CD1c-positive myeloid dendritic cell (primary cell): ENCODE data around the gene RAP2A.

ENCODE experiments used
- DNase-seq: peaks from one replicate; pipeline ENCODE4 v3.0.0-alpha.2; 2016; ENCODE audit errors: extremely low spot score

The RAP2A gene

GRCh38 chr13:97495678-97496077 lies 61.7 kb downstream of the RAP2A start:
- no peak for DNase-seq

DNA sequence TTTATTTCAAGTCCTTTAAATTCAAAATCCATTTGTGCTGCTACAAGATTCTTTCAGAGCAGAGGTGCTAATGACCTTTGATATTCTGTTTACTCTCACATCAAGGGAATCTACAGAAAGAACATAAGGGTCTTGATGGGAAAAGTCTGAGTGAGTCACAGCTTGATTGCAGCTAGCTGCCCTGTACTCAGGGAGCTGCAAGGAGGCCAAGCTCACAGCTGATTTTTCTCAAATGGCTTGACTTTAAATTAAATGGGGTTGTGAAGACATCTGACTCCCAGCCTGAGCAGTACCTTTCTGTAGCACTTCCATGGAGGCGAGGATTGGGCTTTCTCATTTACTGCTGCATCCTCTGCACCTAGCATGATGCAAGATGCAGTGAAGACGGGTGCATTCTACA lies 62.5 kb downstream of the RAP2A start:
- DNase-seq: no peak

GRCh38 chr13:97497400-97497799 lies 63.4 kb downstream of the RAP2A start:
- no peak for DNase-seq

- no peak for DNase-seq
Measured at GRCh38 chr13:97498419-97498818, 64.5 kb downstream of the RAP2A start.

GRCh38 chr13:97499181-97499580 lies 65.2 kb downstream of the RAP2A start:
- no peak for DNase-seq

DNA sequence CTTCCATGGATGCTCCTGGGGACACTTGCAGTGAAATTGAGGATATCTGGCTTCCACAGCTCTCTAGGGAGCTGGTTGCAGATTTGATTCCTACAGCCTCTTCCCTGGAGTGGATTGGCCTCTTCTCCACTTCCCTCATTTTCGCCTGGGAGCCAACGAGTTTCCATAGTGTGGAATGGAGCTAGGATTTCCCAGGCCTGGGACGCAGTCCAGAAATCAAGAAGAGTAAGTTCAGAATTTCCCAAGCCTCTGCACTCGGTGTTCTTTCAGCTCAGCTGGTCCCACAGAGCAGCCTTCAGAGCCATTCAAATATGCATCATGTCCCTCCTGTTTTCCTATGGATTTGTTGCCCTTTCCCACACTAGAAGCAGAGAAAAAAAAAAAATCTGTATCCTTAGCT lies 68.2 kb downstream of the RAP2A start:
- no peak for DNase-seq

GRCh38 chr13:97502706-97503105 lies 68.7 kb downstream of the RAP2A start:
- no peak for DNase-seq

- DNase-seq: no peak
Measured at GRCh38 chr13:97505017-97505416, 71.0 kb downstream of the RAP2A start.

GRCh38 chr13:97506511-97506910 lies 72.5 kb downstream of the RAP2A start:
- no peak for DNase-seq

DNA sequence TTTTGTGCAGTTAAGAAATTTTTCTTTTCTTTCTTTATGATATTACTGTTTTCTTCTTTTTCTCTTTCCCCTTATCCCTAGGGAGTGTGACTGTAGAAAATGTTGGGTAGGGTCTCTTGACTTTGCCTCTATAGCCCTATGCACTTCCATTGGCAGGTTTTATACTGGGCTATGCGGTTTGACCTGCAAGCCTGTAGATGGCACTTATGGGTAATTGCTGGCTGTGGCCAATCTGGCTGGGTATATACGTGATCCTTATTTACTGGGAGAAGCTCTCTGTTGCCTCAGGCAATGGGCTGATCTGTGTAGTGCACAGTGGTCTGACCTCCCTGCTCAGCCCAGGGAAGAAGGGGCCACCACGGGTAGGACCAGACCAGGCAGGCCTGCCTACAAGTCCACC lies 78.8 kb downstream of the RAP2A start:
- no peak for DNase-seq

- no peak for DNase-seq
Measured at GRCh38 chr13:97515643-97516042, 81.7 kb downstream of the RAP2A start.

DNA sequence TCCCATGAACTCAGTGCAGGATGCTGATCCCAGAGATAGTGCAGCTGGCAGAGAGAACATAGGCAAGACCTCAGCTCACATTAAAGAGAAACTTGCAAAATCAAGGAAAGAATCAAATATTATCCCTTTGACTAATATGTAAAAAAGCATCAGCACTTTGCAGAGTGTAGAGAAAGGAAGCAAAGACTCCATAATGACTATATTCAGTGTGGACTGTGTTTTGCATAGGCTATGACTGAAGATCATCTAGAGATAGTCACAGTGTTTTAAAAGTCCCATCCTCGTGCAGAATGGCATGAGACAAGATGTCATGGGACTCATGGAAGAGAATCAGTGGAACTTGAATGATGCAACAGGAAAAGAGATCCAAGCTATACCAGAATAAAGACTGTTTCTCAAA lies 84.0 kb downstream of the RAP2A start:
- DNase-seq: no peak
